Esophagus muscularis mucosa (tissue), 4 donors: ENCODE data around the gene VAV1.

Experiments
- EP300 ChIP-seq: sonication (generic); formaldehyde crosslinking; IDR thresholded peaks from one replicate; pipeline ENCODE4 v1.6.1; 2017; ENCODE audit warnings: antibody characterized with exemption
- POLR2A ChIP-seq: fragments of 450-650 bp; IDR thresholded peaks from one replicate; pipeline ENCODE4 v1.6.1; 2017; ENCODE audit warnings: antibody characterized with exemption, moderate library complexity, mild to moderate bottlenecking, low read depth
- POLR2AphosphoS5 ChIP-seq, 2 donors: sonication (generic); formaldehyde crosslinking; IDR thresholded peaks; one replicate each; pipeline ENCODE4 v1.6.1; 2017; ENCODE audit warnings: antibody characterized with exemption in 2 of 2
- TF ChIP-seq, protein P1 (sequence below), 3 experiments: fragments of 200-600 bp in 2 of 3; fragments of 450-650 bp in 1 of 3; sonication (generic) in 2 of 3; IDR thresholded peaks; one replicate each; pipeline ENCODE4 v1.5.1; 2017 to 2019; ENCODE audit warnings: antibody characterized with exemption in 3 of 3, mild to moderate bottlenecking in 2 of 3, moderate library complexity in 1 of 3

DNA sequence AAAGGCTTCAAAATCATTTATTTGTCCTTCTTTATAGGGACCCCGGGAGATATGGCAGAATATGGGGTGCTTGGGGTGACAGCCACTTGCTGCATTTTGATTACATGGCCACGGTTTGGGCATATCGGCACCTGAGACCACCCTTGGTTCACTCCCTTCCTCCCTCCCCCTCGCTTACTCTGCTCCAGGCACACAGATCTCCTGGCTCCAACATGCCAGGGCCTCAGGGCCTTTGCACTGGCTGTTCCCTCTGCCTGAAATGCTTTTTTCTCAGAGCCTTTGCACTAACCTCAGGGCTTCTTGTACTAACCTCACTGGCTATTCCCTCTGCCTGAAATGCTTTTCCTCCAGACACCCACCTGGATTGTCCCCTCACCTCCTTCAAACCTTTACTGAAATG is 23.8 kb downstream of the VAV1 start:
- TF ChIP-seq POLR2A = no peak
- TF ChIP-seq, protein P1, sequence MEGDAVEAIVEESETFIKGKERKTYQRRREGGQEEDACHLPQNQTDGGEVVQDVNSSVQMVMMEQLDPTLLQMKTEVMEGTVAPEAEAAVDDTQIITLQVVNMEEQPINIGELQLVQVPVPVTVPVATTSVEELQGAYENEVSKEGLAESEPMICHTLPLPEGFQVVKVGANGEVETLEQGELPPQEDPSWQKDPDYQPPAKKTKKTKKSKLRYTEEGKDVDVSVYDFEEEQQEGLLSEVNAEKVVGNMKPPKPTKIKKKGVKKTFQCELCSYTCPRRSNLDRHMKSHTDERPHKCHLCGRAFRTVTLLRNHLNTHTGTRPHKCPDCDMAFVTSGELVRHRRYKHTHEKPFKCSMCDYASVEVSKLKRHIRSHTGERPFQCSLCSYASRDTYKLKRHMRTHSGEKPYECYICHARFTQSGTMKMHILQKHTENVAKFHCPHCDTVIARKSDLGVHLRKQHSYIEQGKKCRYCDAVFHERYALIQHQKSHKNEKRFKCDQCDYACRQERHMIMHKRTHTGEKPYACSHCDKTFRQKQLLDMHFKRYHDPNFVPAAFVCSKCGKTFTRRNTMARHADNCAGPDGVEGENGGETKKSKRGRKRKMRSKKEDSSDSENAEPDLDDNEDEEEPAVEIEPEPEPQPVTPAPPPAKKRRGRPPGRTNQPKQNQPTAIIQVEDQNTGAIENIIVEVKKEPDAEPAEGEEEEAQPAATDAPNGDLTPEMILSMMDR (IDR thresholded peaks at IDR 0.05) = no peak
- TF ChIP-seq POLR2AphosphoS5 (IDR thresholded peaks at IDR 0.05) = no peak
- TF ChIP-seq EP300 = no peak
